NCI-H446 (cell line): ENCODE data around the gene CEP72.
"Not testable (repeated sequence)": the region's sequence is repeated elsewhere in the genome, so short reads cannot be mapped to it uniquely, and the experiment has no call there.

ENCODE experiments used
- DNase-seq, 2 experiments: peaks; one replicate each; lab custom pipeline; 2025; lab: John Stamatoyannopoulos, UW

Gene CEP72

DNA sequence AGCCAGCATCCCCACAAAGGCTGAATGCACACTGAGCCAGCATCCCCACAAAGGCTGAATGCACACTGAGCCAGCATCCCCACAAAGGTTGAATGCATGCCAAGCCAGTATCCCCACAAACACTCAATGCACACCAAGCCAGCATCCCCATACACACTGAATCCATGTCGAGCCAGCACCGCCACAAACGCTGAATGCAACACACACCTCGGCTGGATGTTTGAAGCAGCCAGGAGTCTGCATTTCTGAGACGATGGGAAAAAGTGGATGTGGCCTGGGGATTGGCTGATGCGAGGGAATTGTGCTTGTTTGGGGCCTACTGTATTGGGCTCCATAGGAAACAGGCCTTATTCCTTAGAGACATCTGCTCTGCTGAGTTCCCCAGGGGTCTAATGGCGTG is 30.9 kb upstream of the CEP72 start:
- DNase-seq: no peak

- DNase-seq: no peak
Measured at GRCh38 chr5:581941-582340, 30.2 kb upstream of the CEP72 start.

DNA sequence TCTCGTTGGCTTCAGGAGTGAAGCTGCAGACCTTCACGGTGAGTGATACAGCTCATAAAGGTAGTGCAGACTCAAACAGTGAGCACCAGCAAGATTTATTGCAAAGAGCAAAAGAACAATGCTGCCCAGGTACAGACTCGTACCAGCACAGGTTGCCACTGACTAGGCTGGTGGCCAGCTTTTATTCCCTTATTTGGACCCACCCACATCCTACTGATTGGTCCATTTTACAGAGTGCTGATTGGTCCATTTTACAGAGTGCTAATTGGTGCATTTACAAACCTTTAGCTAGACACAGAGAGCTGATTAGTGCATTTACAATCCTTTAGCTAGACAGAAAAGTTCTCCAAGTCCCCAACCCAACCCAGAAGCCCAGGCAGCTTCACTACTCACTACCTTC is 29.7 kb upstream of the CEP72 start:
- DNase-seq: not testable (repeated sequence)

GRCh38 chr5:582936-583635 is 29.1 kb upstream of the CEP72 start:
- no peak for DNase-seq

DNA sequence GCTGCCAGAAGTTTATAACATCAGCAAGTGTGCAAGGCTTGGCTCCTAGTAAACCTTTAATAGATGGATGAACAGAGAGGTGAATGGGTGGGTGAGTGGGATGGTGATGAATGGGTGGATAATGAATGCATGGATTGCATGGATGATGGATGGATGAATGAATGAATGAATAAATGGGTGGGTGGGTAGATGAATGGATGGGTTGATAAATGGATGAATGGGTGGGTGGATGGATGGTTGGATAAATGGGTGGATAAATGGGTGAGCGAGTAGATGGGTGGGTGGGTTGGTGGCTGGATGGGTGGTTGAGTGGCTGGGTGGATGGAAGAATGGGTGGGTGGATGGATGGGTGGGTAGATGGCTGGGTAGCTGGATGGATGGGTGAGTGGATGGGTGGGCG is 28.5 kb upstream of the CEP72 start:
- DNase-seq: no peak

- DNase-seq: no peak
Measured at GRCh38 chr5:584216-584615, 27.9 kb upstream of the CEP72 start.

- DNase-seq: no peak
Measured at GRCh38 chr5:584846-585245, 27.3 kb upstream of the CEP72 start.

- DNase-seq: no peak
Measured at GRCh38 chr5:585556-585955, 26.6 kb upstream of the CEP72 start.

DNA sequence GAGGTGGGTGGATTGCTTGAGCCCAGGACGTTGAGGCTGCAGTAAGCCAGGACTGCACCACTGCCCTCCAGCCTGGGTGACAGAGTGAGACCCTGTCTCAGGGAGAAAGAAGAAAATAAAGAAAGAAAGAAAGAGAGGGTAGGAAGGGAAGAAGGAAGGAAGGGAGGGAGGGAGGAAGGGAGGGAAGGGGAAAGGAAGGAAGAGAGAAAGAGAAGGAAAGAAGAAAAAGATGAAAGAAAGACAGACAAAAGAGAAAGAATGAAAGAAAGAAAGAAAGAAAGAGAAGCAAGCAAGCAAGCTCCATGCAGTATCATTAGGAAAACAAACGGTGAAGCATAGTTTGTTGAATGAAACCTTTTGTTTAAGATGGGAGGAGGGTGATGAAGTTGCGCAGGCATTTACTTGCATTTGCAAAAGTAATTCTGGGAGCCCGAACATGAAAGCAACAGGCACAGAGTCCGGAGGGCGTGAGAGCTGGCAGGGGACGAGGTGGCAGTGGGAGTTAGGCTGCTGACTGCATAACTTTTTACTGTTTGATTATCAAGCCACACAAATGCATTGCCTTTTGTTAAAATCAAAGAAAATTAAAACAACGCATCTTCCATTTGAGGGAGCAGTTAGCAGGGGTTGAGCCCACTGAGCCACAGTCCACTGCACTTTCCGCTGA is 26.0 kb upstream of the CEP72 start:
- DNase-seq: no peak

GRCh38 chr5:586751-587285 is 25.3 kb upstream of the CEP72 start:
- DNase-seq: no peak

GRCh38 chr5:587403-587802 is 24.7 kb upstream of the CEP72 start:
- DNase-seq: no peak

DNA sequence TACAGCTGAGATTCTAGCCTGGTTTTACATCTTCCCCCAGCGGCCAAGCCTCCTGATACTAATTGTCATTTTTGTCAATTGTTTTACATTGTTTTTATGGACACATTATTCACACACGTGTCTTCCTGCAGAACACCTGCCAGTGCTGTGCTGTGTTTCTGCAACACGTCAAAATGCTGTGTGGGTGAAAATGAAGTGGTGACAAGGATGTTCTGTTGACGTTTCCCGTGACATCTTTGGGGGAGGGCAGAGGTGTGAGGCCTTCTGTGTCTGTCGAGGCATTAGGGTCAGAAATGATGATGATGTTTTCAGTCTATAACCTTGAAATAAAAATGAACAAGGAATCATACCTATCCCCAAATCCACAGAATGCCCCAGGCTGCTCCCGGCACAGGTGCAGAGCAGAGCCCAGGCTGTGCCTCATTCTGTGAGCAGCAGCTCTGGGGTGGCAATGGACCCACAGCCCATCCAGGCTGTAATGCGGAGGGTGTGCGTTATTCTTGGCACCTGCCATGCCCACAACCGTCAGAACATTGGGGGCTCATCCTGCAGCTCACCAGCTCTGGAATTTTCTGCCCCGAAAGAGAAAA is 23.6 kb upstream of the CEP72 start:
- no peak for DNase-seq

DNA sequence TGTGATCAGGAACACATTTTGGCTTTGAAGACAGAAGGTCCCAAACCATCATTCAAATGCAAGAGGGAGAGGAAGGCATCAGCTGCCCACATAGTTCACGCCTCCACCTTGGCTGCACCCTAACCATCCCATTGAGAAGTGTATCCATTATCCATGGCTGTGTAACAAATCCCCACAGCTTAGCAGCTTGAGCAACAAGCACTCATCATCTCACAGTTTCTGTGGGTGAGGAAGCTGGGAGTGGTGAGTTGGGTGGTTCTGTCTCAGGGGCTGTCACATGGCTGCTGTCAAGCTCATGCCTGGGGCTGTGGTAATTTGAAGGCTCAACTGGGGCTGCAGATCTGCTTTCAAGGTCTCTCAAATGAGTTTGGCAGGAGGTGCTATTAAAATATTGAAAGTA is 23.0 kb upstream of the CEP72 start:
- DNase-seq: no peak

DNA sequence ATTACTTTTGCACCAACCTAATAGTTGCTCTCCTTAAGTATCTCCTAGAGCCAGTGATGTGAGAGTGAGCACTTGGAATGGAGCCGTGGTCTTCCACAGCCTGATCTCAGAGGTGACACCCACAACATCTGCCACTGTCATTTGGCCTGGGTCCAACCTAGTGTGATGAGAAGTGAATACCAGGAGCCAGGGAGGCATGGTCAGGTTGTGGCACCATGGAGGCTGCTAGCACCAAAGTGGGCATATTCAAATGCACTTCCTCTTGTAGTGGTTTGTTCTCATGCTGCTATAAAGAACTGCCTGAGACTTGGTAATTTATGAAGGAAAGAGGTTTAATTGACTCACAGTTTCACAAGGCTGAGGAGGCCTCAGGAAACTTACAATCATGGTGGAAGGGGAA is 22.6 kb upstream of the CEP72 start:
- DNase-seq: no peak

DNA sequence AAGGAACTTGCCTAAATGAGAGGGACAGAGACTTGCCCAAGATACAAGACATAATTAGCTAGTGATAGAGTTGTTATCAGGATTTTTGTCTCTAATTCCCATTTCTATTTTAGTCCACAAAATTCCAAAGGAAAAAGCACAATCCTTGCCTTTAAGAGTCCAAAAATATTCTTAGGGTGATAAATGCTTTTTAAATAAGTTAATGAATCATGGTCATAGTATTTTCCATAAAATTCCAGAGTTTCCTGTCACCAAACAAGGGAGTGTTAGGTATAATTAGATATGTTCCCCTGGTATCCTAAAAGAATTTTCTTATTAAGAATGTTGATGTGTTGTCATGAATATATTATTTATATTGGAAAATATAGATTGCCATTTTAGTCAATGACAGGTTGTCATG is 21.8 kb upstream of the CEP72 start:
- DNase-seq: no peak

GRCh38 chr5:591746-592145 is 20.4 kb upstream of the CEP72 start:
- no peak for DNase-seq

- no peak for DNase-seq
Measured at GRCh38 chr5:592158-592557, 20.0 kb upstream of the CEP72 start.

DNA sequence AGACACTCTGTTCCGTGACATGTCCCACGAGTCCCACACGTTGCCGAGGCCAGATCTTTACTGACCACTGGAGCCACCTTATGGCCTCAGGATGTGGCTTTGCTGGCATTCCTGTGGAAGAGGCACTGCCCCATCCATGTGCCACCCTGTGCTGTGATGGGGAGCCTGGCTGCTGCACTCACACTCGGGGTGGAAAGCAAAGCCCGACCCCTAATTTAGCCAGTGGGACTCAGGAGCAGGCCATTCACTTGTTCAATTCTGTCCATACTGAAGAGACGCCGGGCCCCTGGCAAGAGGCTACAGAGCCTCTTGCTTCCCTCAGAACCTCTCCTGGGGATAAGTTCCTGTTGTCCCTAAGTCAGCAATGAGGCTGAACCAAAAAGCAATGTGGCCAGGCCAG is 18.6 kb upstream of the CEP72 start:
- no peak for DNase-seq

DNA sequence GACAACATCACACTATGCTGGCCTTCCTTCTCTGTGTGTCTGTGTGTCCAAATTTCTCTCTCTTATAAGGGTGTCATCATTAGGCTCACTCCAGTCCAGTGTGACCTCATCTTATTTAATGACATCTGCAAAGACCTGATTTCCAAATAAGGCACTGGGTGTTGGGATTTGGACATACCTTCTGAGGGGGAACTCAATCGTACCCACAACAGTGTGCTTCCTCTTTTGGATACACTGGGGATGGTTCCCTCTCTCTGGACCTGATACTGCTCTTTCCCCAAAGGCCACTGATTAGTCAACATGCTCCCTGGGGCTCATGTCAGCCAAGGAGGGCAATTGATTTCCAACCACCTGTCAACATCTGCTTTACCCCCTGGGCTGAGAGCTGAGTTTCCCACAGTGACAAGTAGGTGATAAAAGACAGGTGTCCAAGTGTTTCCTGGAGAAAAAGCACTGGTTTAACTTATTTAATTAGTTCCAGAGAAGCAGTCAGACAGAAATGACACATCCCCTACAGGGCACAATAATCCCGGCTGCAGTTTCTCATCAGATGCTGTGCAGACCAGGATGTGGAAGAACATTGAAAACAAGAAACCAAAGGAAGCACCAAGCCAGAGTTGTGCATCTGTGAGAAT is 17.8 kb upstream of the CEP72 start:
- DNase-seq: no peak

GRCh38 chr5:595285-595875 is 16.8 kb upstream of the CEP72 start:
- DNase-seq: no peak

- DNase-seq: no peak
Measured at GRCh38 chr5:597871-598563, 14.1 kb upstream of the CEP72 start.

DNA sequence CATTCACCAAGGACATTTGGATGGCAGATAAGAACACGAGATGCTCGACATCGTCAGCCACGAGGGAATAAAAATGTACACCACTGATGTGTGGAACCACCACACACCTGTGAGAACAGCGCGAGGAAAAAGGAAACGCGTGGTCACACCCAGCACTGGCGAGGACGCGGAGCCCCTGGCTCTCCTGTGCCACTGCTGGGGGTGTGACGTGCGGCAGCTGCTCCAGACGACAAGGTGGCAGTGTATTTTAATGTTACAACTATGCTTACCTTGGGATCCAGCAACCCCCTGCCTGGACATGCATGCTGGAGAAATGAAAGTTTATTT is 13.6 kb upstream of the CEP72 start:
- DNase-seq: no peak
